Activated T-helper 2 cell treated with anti-CD3 and anti-CD28 coated beads, Interferon-gamma antibody, Interleukin-2, Interleukin-4, amounts not matched to agents 10 μg/mL and 5 μg/mL and 100 μg/mL, durations not matched to agents 14 hours and 24 hours and 36 hours (primary cell): Measurements from ENCODE around the gene RASGEF1C. TPM values are rescaled to one million over a fixed set of nuclear protein-coding genes. Genes with fewer than 3 reads are reported as not detected.
"Not testable (repeated sequence)": the region's sequence is repeated elsewhere in the genome, so short reads cannot be mapped to it uniquely, and the experiment has no call there.

Experiments used
- DNase-seq: peaks from one replicate; pipeline ENCODE4 v3.0.0; 2021; ENCODE audit warnings: low spot score
- H3K27ac Mint-ChIP-seq: one replicate; pipeline ENCODE4 v1.8.0; 2021; ENCODE audit warnings: mixed read lengths
- H3K27me3 Mint-ChIP-seq: one replicate; pipeline ENCODE4 v1.8.0; 2021; ENCODE audit warnings: low read depth, mixed read lengths
- H3K36me3 Mint-ChIP-seq: one replicate; pipeline ENCODE4 v1.8.0; 2021; ENCODE audit warnings: low read depth, mixed read lengths
- H3K4me1 Mint-ChIP-seq: one replicate; pipeline ENCODE4 v1.8.0; 2021; ENCODE audit warnings: low read depth, mixed read lengths
- H3K4me3 Mint-ChIP-seq: one replicate; pipeline ENCODE4 v1.8.0; 2021; ENCODE audit warnings: low read depth, mild to moderate bottlenecking, moderate library complexity, mixed read lengths
- H3K9me3 Mint-ChIP-seq: one replicate; pipeline ENCODE4 v1.8.0; 2021; ENCODE audit warnings: mixed read lengths
- intact Hi-C: fragments of 100-400 bp; cut with micrococcal nuclease; formaldehyde crosslinking; loops from one replicate; pipeline ENCODE4 v1.15.1; 2023
- total RNA-seq: library from RNA; stranded (reverse); gene quantifications from 2 replicates; pipeline ENCODE4 v1.2.3, GENCODE V29; 2022

The RASGEF1C gene
- total RNA-seq, 1 donor from 2014 or later: not detected

- intact Hi-C loops: loop anchor here (10.0 kb wide), 1 partner anchor 162 kb away; the partner anchor contains the start of gene MAPK9
- Mint-ChIP-seq H3K36me3 (no peaks in the 10 kb centered on the region), H3K4me3 (no peak overlapping the region), H3K27ac (no peak overlapping the region), H3K9me3 (peaks cover 6% of the 10 kb centered on the region), H3K4me1 (peaks cover 8% of the 10 kb centered on the region), H3K27me3 (no peaks in the 10 kb centered on the region)
- peak; percentile 5 for DNase-seq
Observed at GRCh38 chr5:180133060-180133459, 76.0 kb downstream of the RASGEF1C start.

DNA sequence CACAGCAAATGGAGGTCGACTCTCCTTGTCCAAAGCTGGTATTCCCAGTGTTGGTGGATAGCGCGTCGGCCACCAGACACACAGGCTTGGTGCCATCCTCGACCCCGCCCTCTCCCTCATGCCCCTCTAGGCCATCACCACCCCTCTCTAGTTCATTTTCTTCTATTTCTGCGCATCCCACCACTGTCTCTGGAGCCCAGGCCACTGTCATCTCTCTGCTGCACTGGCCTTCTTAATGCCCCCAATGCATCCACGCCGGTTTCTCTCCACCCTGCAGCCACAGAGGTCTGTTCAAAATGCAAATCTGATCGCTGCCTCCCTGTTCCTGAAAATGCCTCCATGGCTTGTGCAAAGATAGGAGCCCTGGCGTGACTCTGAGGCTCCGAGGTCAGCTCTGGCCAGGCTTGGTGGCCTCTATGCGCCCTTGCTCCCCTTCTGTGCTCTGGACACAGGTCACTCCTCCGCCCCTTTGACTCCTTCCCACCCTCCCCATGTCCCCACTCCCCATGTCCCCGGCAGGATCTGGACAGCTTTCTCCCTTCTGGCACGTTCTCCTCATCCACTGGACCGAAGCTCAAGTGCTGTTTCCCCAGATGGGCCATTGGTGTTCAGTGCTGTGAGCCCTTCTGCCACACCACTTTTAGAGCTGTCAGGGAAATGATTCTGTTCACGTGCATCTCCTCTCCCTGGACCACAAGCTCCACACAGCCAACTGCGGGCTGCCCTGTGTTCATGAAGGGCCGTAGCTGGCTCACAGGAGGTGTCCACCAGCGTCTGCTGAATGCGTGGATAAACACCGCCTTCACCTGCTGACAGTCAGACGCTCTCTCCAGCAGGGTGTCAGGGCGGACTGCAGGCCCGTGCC, 77.9 kb downstream of the RASGEF1C start:
- Mint-ChIP-seq H3K27ac (no peak overlapping the region), H3K4me3 (no peak overlapping the region), H3K36me3 (no peaks in the 10 kb centered on the region), H3K27me3 (no peaks in the 10 kb centered on the region), H3K4me1 (peaks cover 8% of the 10 kb centered on the region), H3K9me3 (peaks cover 6% of the 10 kb centered on the region)
- intact Hi-C loops: loop anchor here (10.0 kb wide), 1 partner anchor 164 kb away; the partner anchor contains the start of gene MAPK9
- peak; percentile 6 for DNase-seq

DNA sequence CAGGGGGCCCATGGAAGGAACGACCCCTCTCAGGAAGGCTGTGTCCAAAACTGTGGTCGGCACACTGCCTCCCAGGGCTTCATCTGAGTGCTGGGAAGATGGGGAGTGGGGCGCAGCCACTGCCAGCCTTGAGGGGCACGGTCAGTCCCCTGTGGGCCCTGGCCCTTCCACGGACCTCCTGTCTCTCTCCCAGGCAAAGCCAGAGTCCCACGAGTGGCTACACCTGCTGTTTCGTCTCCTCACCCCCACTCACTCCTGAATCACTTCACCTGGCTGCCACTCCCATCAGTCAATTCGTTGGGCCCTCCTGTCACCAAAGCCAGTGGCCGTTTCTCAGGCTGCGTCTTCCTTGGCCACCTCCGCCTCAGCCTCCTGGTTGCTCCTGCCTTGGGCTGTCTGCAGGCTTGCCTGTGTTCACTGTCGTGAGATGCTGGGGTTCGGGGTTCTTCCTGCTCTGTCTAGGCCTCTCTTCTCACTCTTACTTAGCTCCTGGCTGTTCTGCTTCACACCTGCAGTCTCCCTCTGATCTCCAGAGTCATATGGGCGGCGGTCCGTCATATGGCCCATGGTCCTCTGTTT, 78.6 kb downstream of the RASGEF1C start:
- H3K27me3 Mint-ChIP-seq: no peaks in the 10 kb centered on the region
- H3K4me3 Mint-ChIP-seq: no peak overlapping the region
- H3K9me3 Mint-ChIP-seq: peaks cover 6% of the 10 kb centered on the region
- no peak overlapping the region for H3K27ac Mint-ChIP-seq
- H3K4me1 Mint-ChIP-seq: peaks cover 6% of the 10 kb centered on the region
- peak; percentile 7 for DNase-seq
- no peaks in the 10 kb centered on the region for H3K36me3 Mint-ChIP-seq
- intact Hi-C loops: loop anchor here (10.0 kb wide), 1 partner anchor 164 kb away; the partner anchor contains the start of gene MAPK9

GRCh38 chr5:180129291-180130190, 79.5 kb downstream of the RASGEF1C start:
- Mint-ChIP-seq H3K36me3 (no peaks in the 10 kb centered on the region), H3K27ac (no peak overlapping the region), H3K27me3 (no peaks in the 10 kb centered on the region), H3K9me3 (peaks cover 2% of the 10 kb centered on the region), H3K4me1 (no peaks in the 10 kb centered on the region), H3K4me3 (no peak overlapping the region)
- intact Hi-C loops: loop anchor here (10.0 kb wide), 1 partner anchor 165 kb away; the partner anchor contains the start of gene MAPK9
- DNase-seq: no peak

- intact Hi-C loops: no loop called here
- H3K9me3 Mint-ChIP-seq: no peaks in the 10 kb centered on the region
Observed at GRCh38 chr5:180128671-180129261, 80.2 kb downstream of the RASGEF1C start.

DNA sequence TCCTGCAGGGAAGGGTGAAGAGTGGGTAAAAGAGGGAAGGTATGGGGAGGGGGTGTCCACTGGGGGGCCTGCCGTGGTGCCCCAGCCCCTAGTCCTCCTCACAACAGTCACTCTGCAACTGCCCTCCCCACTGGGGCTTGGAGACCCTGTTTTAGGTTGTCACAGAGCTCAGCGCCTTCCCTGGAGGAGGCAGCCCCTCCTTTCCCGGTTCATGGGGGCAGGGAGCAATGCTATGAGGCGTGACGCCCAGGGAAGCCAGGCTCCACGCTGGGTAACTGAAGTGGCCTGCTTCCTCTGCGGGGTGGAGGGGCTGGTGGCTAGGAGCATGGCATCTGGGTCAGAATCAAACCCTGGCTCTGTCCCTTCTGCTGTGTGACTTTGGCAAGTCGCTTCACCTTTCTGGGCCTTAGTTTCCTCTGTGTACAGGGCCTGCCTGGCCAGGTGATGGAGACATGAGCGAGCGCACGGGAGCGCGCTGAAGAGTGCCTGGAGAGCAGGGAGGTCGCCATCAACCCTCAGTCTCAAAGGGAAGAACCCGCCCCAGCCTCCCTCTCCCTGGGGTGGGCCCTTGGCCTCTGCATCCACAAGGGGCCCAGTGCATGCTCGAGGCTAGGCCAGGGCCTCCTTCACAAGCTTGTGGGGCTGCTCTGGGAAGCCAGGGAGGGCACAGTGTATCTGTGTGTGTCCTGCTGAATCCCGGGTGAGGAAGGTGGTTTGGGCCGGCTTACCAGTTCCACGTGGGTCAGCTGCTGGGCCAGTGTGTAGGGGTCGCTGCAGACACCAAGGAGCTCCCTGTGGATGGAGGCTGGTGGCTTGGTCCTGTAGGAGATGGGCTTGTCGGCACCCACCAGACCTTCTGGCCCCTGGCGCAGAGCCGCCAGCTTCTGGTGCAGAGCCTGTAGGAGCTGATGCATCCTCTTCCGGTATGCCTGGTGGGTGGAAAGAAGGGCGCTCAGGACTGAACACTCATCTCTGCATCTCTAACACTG, 81.0 kb downstream of the RASGEF1C start:
- H3K27ac Mint-ChIP-seq: no peak overlapping the region
- no peaks in the 10 kb centered on the region for H3K4me1 Mint-ChIP-seq
- no peaks in the 10 kb centered on the region for H3K36me3 Mint-ChIP-seq
- DNase-seq: peak; percentile 7
- H3K9me3 Mint-ChIP-seq: no peaks in the 10 kb centered on the region
- H3K4me3 Mint-ChIP-seq: no peak overlapping the region
- intact Hi-C loops: loop anchor here (2.0 kb wide), 1 partner anchor 81 kb away; the partner anchor contains the start of gene RASGEF1C
- H3K27me3 Mint-ChIP-seq: peaks cover 2% of the 10 kb centered on the region

More at GRCh38 chr5:180128671-180129261, 80.2 kb downstream of the RASGEF1C start:
- Mint-ChIP-seq H3K4me1 (no peaks in the 10 kb centered on the region), H3K27ac (no peak overlapping the region), H3K27me3 (peaks cover 2% of the 10 kb centered on the region), H3K36me3 (no peaks in the 10 kb centered on the region), H3K4me3 (no peak overlapping the region)
- no peak for DNase-seq

DNA sequence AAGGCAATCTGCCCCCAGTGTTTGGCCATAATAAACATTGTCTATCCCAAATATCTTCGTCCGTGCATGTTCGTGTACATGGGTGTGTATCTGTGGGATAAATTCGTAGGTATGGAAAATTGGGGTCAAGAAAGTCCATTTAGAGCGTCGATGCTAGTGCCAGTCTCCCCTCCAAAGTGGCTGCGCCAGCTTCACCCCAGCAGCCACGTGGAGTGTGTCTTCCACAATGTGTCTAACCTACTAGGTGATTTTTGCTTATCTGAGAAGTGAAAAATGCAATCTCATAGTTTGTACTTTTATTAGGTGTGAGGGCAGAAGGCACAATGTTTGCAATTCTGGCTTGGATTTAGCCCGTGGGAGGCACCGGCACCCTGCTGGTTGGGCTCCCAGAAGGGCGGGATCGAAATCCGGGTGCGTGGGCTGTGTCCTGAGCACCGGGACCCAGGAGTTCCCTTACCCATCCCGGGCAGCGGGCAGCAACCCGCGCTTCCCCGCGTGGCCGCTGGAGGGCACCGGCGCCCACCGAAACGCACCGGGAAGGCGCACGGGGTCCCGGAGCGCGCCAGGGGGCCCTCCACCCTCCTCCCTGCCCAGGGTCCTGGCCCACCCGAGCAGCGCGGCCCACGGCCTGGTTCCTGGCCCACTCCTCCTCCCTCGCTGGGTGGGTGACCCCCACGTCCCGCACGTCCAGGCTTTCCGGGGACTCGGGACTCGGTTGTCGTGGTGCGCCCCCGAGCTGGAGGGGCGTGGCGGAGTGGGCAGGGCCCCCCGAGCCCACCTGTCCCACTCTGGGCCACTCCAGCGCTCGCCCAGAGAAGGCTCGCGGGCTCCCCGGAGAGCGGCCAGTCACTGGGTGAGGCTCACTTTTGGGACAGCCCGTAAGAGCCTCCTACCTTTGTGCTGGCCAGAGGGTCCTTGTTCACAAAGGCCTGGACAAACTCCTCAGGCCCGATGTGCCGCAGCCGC, 82.0 kb downstream of the RASGEF1C start:
- H3K4me3 Mint-ChIP-seq: no peak overlapping the region
- peak; percentile 8 for DNase-seq
- H3K27me3 Mint-ChIP-seq: peaks cover 2% of the 10 kb centered on the region
- intact Hi-C loops: loop anchor here (2.0 kb wide), 1 partner anchor 82 kb away; the partner anchor contains the start of gene RASGEF1C
- no peaks in the 10 kb centered on the region for H3K36me3 Mint-ChIP-seq
- no peaks in the 10 kb centered on the region for H3K9me3 Mint-ChIP-seq
- no peaks in the 10 kb centered on the region for H3K4me1 Mint-ChIP-seq
- no peak overlapping the region for H3K27ac Mint-ChIP-seq

GRCh38 chr5:180126156-180126555, 82.9 kb downstream of the RASGEF1C start:
- not testable (repeated sequence) for H3K9me3 Mint-ChIP-seq, DNase-seq, H3K4me1 Mint-ChIP-seq, H3K4me3 Mint-ChIP-seq, H3K27me3 Mint-ChIP-seq, H3K36me3 Mint-ChIP-seq, H3K27ac Mint-ChIP-seq
- intact Hi-C loops: loop anchor here (2.0 kb wide), 1 partner anchor 83 kb away; the partner anchor contains the start of gene RASGEF1C

DNA sequence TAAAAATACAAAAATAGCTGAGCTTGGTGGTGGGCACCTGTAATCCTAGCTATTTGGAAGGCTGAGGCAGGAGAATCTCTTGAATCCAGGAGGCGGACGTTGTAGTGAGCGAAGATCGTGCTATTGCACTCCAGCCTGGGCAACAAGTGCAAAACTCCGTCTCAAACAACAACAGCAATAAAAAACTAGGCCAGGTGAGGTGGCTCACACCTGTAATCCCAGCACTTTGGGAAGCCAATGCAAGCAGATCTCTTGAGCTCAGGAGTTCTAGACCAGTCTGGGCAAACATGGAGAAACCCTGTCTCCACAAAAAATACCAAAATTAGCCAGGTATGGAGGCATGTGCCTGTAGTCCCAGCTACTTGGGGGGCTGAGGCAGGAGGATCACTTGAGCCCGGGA, 84.3 kb downstream of the RASGEF1C start:
- H3K9me3 Mint-ChIP-seq, DNase-seq, intact Hi-C loops, H3K4me1 Mint-ChIP-seq, H3K27ac Mint-ChIP-seq, H3K27me3 Mint-ChIP-seq, H3K4me3 Mint-ChIP-seq, H3K36me3 Mint-ChIP-seq: not testable (repeated sequence)

- no peak for DNase-seq
- Mint-ChIP-seq H3K4me1 (no peaks in the 10 kb centered on the region), H3K9me3 (no peaks in the 10 kb centered on the region), H3K27ac (no peak overlapping the region), H3K36me3 (no peaks in the 10 kb centered on the region), H3K27me3 (peaks cover 2% of the 10 kb centered on the region), H3K4me3 (no peak overlapping the region)
- intact Hi-C loops: no loop called here
Observed at GRCh38 chr5:180122875-180123274, 86.1 kb downstream of the RASGEF1C start.
